ENCODE measurements around the gene CHRM4.

CHRM4 gene

DNA sequence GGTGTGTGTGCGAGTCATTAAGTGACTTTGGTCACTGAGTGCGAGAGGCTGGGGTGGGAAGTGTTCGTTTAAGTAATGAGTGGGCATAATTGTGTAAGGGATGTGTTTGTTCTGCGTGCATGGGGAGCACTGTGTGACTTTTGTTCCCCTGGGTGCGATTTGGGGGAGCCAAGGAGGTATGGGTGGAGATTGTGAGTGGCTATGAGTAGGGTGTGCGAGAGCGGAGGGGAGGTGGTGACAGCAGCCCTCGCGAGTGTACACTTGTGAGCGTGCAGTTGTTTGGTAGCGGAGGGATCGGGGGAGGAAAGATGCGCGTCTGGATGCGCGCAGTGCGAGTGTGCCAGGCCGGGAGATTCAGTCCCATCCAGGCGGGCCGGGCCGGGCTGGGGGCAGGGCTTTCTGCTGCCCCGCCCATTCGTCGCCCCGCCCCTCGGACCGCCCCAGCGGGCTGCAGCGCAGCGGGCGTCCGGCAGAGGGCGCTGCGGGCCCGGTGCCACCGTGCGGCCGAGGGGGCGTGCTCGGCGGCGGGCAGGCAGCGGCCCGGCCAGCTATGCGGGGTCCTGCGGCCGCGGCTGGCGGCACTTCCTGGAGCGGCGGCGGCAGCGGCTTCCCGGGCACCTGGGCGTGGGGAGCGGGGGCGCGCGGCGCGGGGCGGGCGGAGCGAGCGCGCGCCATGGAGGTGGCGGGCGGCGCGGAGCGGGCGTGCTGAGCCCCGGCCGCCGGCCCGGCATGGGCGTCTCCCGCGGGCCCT, 44.5 kb downstream of the CHRM4 start, which contains the start of gene DGKZ:
DGKZ (plus strand) TSS at position 578 of the 751 bp plus-strand sequence. CDS start 197 bp downstream, outside the sequence.
- H3K4me1 ChIP-seq (ENCODE audit: low read depth, poor library complexity, severe bottlenecking), result peaks cover 19% of the 10 kb centered on the region
- TF ChIP-seq, protein P1, sequence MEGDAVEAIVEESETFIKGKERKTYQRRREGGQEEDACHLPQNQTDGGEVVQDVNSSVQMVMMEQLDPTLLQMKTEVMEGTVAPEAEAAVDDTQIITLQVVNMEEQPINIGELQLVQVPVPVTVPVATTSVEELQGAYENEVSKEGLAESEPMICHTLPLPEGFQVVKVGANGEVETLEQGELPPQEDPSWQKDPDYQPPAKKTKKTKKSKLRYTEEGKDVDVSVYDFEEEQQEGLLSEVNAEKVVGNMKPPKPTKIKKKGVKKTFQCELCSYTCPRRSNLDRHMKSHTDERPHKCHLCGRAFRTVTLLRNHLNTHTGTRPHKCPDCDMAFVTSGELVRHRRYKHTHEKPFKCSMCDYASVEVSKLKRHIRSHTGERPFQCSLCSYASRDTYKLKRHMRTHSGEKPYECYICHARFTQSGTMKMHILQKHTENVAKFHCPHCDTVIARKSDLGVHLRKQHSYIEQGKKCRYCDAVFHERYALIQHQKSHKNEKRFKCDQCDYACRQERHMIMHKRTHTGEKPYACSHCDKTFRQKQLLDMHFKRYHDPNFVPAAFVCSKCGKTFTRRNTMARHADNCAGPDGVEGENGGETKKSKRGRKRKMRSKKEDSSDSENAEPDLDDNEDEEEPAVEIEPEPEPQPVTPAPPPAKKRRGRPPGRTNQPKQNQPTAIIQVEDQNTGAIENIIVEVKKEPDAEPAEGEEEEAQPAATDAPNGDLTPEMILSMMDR (conservative IDR thresholded peaks at IDR 0.05; ENCODE audit: low read depth, low read length), result no peak; the same call in 1 of the 2 replicates
- peak within 1 kb of the TSS; percentile 38; the same call in 1 of the 2 replicates for H3K27ac ChIP-seq
- peak within 1 kb of the TSS; percentile 64 for H2AFZ ChIP-seq (ENCODE audit: low read depth)
- peak within 1 kb of the TSS; percentile 55; the same call in 1 of the 2 replicates for H3K9ac ChIP-seq
- peaks cover 17% of the 10 kb centered on the region for H3K27me3 ChIP-seq (ENCODE audit: insufficient read depth, low read depth)
- H3K36me3 ChIP-seq (ENCODE audit: insufficient read depth), result no peaks in the 10 kb centered on the region; the same call in 1 of the 2 replicates
- no peak within 1 kb of the TSS for H3K4me3 ChIP-seq (IDR thresholded peaks at IDR 0.05; ENCODE audit: insufficient read depth, low read depth, low read length)
- H3K4me2 ChIP-seq, result peak within 1 kb of the TSS; percentile 83
- no peaks in the 10 kb centered on the region for H4K20me1 ChIP-seq (ENCODE audit: insufficient read depth)
- peaks cover 24% of the 10 kb centered on the region for H3K79me2 ChIP-seq (ENCODE audit: insufficient read depth, low read depth)

DNA sequence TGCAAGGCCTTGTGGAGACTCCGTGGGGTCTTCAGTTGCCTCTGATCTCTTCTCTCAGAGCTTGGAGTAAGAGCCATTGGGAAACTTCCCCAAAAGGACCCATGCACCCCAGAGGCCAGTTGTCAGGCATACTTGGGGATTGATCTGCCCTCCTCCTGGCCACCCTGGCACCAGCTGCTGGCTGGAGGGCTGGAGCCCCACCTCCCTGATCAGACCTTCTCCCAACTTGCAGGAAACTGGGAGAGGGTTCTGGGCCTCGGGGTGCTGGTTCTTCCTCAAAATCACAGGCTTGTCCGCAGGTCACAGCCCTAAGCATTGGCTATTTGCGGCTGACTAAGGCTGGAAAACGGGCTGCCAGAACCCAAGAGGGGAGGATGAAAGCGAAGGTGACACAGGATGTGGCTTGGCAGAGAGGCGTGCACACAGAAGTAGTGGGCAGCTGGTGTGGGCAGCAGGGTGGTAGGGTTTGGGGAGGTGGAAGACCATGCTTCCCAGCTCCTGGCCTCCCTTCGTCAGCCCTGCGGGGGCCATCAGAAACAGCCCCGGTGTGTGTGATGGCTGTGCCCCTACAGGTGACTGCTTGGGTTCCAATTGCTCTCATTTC, 45.6 kb downstream of the CHRM4 start:
- H3K4me1 ChIP-seq (ENCODE audit: low read depth, poor library complexity, severe bottlenecking), result peaks cover 19% of the 10 kb centered on the region
- H4K20me1 ChIP-seq (ENCODE audit: insufficient read depth), result no peaks in the 10 kb centered on the region
- no peak overlapping the region for H3K4me3 ChIP-seq (IDR thresholded peaks at IDR 0.05; ENCODE audit: insufficient read depth, low read depth, low read length)

DNA sequence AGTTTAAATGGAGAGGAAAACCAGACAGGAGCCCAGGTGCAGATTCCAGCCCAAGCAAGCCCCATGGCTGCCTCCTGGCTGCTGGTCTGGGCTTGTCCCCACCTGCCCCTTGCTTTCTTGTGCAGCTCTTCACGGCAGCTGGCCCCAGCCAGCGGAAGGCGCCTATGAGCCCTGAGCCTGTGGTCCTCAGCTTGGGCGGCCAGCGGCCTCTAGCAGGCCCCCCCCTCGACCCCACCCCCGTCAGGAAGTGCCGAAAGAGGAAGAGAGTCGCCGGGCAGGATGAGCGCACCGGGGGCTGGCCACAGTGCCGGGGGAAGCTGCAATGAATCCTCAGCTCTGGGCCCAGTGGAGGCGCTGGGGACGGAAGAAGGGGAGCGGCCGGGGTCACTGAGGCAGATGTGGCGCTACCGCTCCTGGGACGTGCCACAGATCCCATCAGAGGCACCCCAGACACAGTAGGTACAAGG, 46.4 kb downstream of the CHRM4 start:
- H2AFZ ChIP-seq (ENCODE audit: low read depth), result no peak overlapping the region
- no peak overlapping the region for H3K27ac ChIP-seq
- peaks cover 20% of the 10 kb centered on the region for H3K27me3 ChIP-seq (ENCODE audit: insufficient read depth, low read depth)
- H3K4me2 ChIP-seq, result no peak overlapping the region
- H3K4me3 ChIP-seq (IDR thresholded peaks at IDR 0.05; ENCODE audit: insufficient read depth, low read depth, low read length), result no peak overlapping the region
- no peak overlapping the region for H3K9ac ChIP-seq
- no peaks in the 10 kb centered on the region; the same call in 1 of the 2 replicates for H3K36me3 ChIP-seq (ENCODE audit: insufficient read depth)
- H3K4me1 ChIP-seq (ENCODE audit: low read depth, poor library complexity, severe bottlenecking), result peaks cover 19% of the 10 kb centered on the region
- TF ChIP-seq, protein P1 (conservative IDR thresholded peaks at IDR 0.05; ENCODE audit: low read depth, low read length), result no peak
- H4K20me1 ChIP-seq (ENCODE audit: insufficient read depth), result no peaks in the 10 kb centered on the region
- H3K79me2 ChIP-seq (ENCODE audit: insufficient read depth, low read depth), result peaks cover 12% of the 10 kb centered on the region

More for the DNA sequence above, 45.6 kb downstream of the CHRM4 start:
- Histone ChIP-seq H3K4me2 (no peak overlapping the region), H3K79me2 (ENCODE audit: insufficient read depth, low read depth) (peaks cover 16% of the 10 kb centered on the region), H3K9ac (no peak overlapping the region), H3K27me3 (ENCODE audit: insufficient read depth, low read depth) (peaks cover 20% of the 10 kb centered on the region), H3K27ac (no peak overlapping the region), H2AFZ (ENCODE audit: low read depth) (no peak overlapping the region), H3K36me3 (ENCODE audit: insufficient read depth) (no peaks in the 10 kb centered on the region; the same call in 1 of the 2 replicates)
- TF ChIP-seq, protein P1 (conservative IDR thresholded peaks at IDR 0.05; ENCODE audit: low read depth, low read length), result no peak

DNA sequence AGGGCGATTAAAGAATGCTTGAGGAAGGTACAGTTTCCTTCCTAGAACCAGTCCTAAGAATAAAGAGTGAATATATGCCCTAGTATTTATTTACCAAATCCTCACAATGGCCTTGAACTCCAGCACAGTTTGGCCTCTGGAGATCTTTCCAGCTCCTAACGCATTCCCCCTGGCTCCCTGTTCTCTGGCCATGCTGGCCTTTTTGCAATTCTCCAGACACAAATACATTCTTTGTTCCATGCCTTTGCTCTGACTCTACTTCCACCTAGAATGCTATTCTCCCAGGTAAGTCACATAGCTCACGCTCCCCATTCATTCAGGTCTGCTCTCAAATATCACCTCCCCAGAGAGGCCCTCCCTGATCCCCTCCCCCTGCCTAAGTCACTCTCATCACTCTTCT, 48.1 kb downstream of the CHRM4 start:
- Histone ChIP-seq H3K79me2 (ENCODE audit: insufficient read depth, low read depth) (peaks cover 9% of the 10 kb centered on the region), H3K27ac (no peak overlapping the region), H3K27me3 (ENCODE audit: insufficient read depth, low read depth) (peaks cover 22% of the 10 kb centered on the region), H3K4me2 (no peak overlapping the region), H2AFZ (ENCODE audit: low read depth) (no peak overlapping the region), H3K4me3 (IDR thresholded peaks at IDR 0.05; ENCODE audit: insufficient read depth, low read depth, low read length) (no peak overlapping the region), H3K9ac (no peak overlapping the region), H4K20me1 (ENCODE audit: insufficient read depth) (no peaks in the 10 kb centered on the region), H3K36me3 (ENCODE audit: insufficient read depth) (no peaks in the 10 kb centered on the region), H3K4me1 (ENCODE audit: low read depth, poor library complexity, severe bottlenecking) (peaks cover 5% of the 10 kb centered on the region)
- TF ChIP-seq, protein P1 (conservative IDR thresholded peaks at IDR 0.05; ENCODE audit: low read depth, low read length), result no peak
